H1 (cell line): ENCODE data around the gene IL3. TPM values are rescaled to one million over a fixed set of nuclear protein-coding genes. Genes with fewer than 3 reads are reported as not detected.

Source experiments
- JUN ChIP-seq: IDR thresholded peaks from 2 replicates; pipeline ENCODE4 v1.6.1; 2011; ENCODE audit warnings: low read depth, mild to moderate bottlenecking, improper control_type of control experiment, low read length
- NANOG ChIP-seq: IDR thresholded peaks from 2 replicates; pipeline ENCODE4 v1.6.1; 2011; ENCODE audit warnings: low read length, low read depth, mild to moderate bottlenecking, inconsistent platforms; ENCODE audit not compliant: insufficient read depth, poor library complexity, severe bottlenecking
- PHF8 ChIP-seq: fragments of 200-600 bp; sonication (generic); conservative IDR thresholded peaks from 2 replicates; pipeline ENCODE4 v1.7.1; 2012; ENCODE audit warnings: low read depth, mild to moderate bottlenecking, inconsistent platforms, low read length, moderate library complexity
- SP4 ChIP-seq: IDR thresholded peaks from 2 replicates; pipeline ENCODE4 v1.6.1; 2012; ENCODE audit warnings: low read length, inconsistent platforms
- SRF ChIP-seq: IDR thresholded peaks from 2 replicates; pipeline ENCODE4 v1.6.1; 2011; ENCODE audit warnings: mild to moderate bottlenecking, low read depth, low read length, moderate library complexity
- polyA plus RNA-seq, 7 experiments: library from polyadenylated mRNA; depleted of rRNA in 3 of 7; stranded (reverse) in 5 of 7; unstranded in 2 of 7; fragments of >200 nt in 5 of 7; fragments of 200-250 nt in 2 of 7; gene quantifications; 1 replicate in 5 of 7; 2 replicates in 1 of 7; 4 replicates in 1 of 7; pipeline versions ENCODE4 v1.2.1 to v1.2.3, GENCODE V29; 2011 to 2013; ENCODE audit warnings: missing spikeins in 2 of 7, mixed read lengths in 2 of 7
- total RNA-seq: library from RNA; stranded (reverse); fragmentation: NEBNext Ultra II Directional; extraction: Animal tissue kit (Norgen Biotek cat#: 25700); gene quantifications from 2 replicates; pipeline ENCODE4 v1.2.1, GENCODE V29; 2021
- TF ChIP-seq, protein P1 (sequence below): IDR thresholded peaks from 2 replicates; pipeline ENCODE4 v1.6.1; 2012; ENCODE audit warnings: inconsistent platforms

IL3 gene
- total and polyA plus RNA-seq, 2 of the 8 experiments (the other 6 are each of a cell fraction or from before 2014, with no cell fraction given) = not detected

DNA sequence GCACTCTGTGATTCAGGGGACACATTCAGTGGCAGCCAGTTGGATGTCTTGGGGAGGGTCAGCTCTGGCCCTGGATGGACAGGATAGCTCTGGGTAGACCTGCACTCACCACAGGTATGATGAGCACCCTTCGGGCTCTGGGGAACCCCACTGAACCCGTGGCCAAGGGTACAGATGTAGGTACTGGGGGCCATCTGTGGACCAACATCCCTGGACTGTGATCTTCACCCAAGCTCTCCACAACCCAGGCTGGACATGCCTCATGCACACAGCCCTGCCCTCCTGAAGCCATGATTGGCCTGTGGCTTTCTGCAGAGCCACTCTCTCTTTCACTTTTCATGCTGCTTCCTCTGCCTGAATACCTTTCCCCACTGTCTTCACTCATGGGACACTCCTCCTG lies 33.4 kb upstream of the IL3 start (continued):
- TF ChIP-seq, protein P1, sequence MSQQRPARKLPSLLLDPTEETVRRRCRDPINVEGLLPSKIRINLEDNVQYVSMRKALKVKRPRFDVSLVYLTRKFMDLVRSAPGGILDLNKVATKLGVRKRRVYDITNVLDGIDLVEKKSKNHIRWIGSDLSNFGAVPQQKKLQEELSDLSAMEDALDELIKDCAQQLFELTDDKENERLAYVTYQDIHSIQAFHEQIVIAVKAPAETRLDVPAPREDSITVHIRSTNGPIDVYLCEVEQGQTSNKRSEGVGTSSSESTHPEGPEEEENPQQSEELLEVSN = no peak
- no peak for TF ChIP-seq SRF
- no peak for TF ChIP-seq NANOG
- no peak for TF ChIP-seq PHF8
- TF ChIP-seq SP4 = no peak
- TF ChIP-seq JUN = no peak
